Upper lobe of right lung (tissue), 1 donor: ENCODE results near the gene DTX1. TPM values are rescaled to one million over a fixed set of nuclear protein-coding genes. Genes with fewer than 3 reads are reported as not detected.

ENCODE experiments used
- ATAC-seq: fragments of 200-7000 bp; cut with Tn5 transposase; one replicate; pipeline ENCODE4 v1.9.1; 2020; ENCODE audit warnings: mild to moderate bottlenecking, moderate library complexity
- DNase-seq: peaks from one replicate; pipeline ENCODE4 v3.0.0-alpha.2; 2020
- H3K27ac ChIP-seq: fragments of 200-600 bp; one replicate; pipeline ENCODE4 v1.8.0; 2022
- H3K27me3 ChIP-seq: fragments of 200-600 bp; one replicate; pipeline ENCODE4 v1.8.0; 2022; ENCODE audit warnings: mild to moderate bottlenecking
- H3K36me3 ChIP-seq: fragments of 200-600 bp; one replicate; pipeline ENCODE4 v1.8.0; 2022
- H3K4me1 ChIP-seq: fragments of 200-600 bp; one replicate; pipeline ENCODE4 v1.8.0; 2022
- H3K4me3 ChIP-seq: fragments of 200-600 bp; one replicate; pipeline ENCODE4 v1.8.0; 2022; ENCODE audit warnings: mild to moderate bottlenecking
- H3K9me3 ChIP-seq: fragments of 200-600 bp; one replicate; pipeline ENCODE4 v1.8.0; 2022
- intact Hi-C: fragments of 100-400 bp; cut with DNase I; formaldehyde crosslinking; loops from one replicate; pipeline ENCODE4 v1.11.0; 2022
- total RNA-seq: library from RNA; stranded (reverse); fragmentation: NEBNext Ultra II Directional; extraction: Animal tissue kit (Norgen Biotek cat#: 25700); gene quantifications from one replicate; pipeline ENCODE4 v1.2.1, GENCODE V29; 2021
- TF ChIP-seq, protein P1 (sequence below): fragments of 200-600 bp; IDR thresholded peaks from one replicate; pipeline ENCODE4 v1.8.0; 2022; ENCODE audit warnings: antibody characterized with exemption
- donor health status: DM: no; HTN: yes; CAD: no; lungs with severe emphysema.

The DTX1 gene
- total RNA-seq, 1 donor from 2014 or later = 5.1 TPM

DNA sequence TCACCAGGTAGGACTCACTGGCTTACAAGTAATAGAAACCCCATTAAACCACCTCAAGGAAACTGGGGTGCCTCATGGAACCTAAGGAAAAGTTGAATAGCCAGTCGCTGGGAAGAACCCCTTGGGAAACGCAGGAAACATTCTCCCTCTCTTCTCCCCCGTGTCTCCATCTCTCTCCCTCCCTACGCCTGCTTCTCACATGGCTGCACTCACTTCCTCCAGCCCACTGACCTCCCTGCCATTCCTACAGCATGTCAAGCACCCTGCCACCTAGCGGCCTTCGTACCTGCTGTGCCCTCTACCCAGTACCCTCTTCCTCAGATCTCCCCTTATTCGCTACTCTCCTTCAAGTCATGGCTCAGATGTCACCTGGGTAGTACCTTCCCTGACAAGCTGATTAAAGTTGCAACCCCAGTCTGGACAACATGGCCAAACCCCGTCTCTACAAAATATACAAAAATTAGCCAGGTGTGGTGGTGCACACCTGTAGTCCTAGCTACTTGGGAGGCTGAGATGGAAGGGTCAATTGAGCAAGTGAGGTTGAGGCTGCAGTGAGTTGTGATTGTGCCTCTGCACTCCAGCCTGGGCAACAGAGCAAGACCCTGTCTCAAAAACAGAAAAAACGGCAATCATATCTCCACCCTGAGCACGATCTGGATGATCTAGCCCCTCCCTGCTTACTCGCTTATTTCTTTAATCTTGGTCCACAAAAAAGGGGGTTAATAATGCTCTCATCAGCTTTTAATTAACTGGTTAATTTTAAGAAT lies 6.4 kb upstream of the DTX1 start:
- Histone ChIP-seq H3K36me3 (no peaks in the 10 kb centered on the region), H3K9me3 (no peaks in the 10 kb centered on the region), H3K27me3 (peaks cover under 1% of the 10 kb centered on the region), H3K4me3 (no peak overlapping the region), H3K27ac (no peak overlapping the region), H3K4me1 (no peaks in the 10 kb centered on the region)
- DNase-seq = peak; percentile 65
- intact Hi-C loops = loop anchor here (10.0 kb wide), 1 partner anchor 125 kb away; no protein-coding TSS in a partner anchor
- peak; percentile 60 for ATAC-seq
- TF ChIP-seq, protein P1, sequence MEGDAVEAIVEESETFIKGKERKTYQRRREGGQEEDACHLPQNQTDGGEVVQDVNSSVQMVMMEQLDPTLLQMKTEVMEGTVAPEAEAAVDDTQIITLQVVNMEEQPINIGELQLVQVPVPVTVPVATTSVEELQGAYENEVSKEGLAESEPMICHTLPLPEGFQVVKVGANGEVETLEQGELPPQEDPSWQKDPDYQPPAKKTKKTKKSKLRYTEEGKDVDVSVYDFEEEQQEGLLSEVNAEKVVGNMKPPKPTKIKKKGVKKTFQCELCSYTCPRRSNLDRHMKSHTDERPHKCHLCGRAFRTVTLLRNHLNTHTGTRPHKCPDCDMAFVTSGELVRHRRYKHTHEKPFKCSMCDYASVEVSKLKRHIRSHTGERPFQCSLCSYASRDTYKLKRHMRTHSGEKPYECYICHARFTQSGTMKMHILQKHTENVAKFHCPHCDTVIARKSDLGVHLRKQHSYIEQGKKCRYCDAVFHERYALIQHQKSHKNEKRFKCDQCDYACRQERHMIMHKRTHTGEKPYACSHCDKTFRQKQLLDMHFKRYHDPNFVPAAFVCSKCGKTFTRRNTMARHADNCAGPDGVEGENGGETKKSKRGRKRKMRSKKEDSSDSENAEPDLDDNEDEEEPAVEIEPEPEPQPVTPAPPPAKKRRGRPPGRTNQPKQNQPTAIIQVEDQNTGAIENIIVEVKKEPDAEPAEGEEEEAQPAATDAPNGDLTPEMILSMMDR = no peak

DNA sequence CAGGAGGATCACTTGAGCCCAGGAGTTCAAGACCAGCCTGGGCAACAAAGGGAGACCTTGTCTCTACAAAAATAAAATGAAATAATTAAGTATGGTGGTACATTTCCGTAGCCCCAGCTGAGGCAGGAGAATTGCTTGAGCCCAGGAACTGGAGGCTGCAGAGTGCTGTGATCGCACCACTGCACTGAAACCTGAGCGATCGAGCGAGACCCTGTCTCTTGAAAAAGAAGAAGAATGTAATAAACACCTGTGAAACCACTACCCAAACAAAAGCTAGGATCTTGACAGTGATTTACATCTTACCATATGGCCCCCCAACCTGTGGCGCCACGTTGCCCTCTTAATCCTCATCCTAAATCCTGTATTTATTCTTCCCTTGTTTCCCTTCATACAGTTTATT lies 5.7 kb upstream of the DTX1 start:
- H3K27ac ChIP-seq = no peak overlapping the region
- no peaks in the 10 kb centered on the region for H3K9me3 ChIP-seq
- intact Hi-C loops = loop anchor here (10.0 kb wide), 1 partner anchor 124 kb away; no protein-coding TSS in a partner anchor
- no peaks in the 10 kb centered on the region for H3K4me1 ChIP-seq
- H3K4me3 ChIP-seq = no peak overlapping the region
- DNase-seq (no peak), ATAC-seq (no peak)
- H3K36me3 ChIP-seq = no peaks in the 10 kb centered on the region
- peaks cover 7% of the 10 kb centered on the region for H3K27me3 ChIP-seq
- TF ChIP-seq, protein P1 = no peak

DNA sequence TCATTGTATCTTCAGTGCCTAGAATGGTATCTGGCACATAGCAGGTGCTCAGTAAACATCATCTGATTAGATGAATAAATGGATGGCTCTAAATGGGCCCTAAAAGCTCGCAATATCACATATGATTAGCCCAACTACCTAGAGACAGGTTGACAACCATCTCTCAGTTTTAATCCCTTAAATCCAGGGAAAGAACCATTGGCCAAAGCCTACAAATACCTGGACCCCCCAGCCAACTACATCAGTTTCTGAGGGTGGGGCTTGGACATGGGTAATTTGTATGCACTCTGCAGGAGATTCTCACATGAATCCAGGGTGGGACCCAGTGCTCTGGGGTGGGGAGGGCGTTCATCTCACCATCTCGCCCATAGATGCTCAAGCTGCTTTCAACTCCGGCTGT lies 4.8 kb upstream of the DTX1 start:
- Histone ChIP-seq H3K4me3 (no peak overlapping the region), H3K36me3 (no peaks in the 10 kb centered on the region), H3K27me3 (peaks cover 17% of the 10 kb centered on the region), H3K9me3 (no peaks in the 10 kb centered on the region), H3K4me1 (peaks cover 1% of the 10 kb centered on the region), H3K27ac (no peak overlapping the region)
- ATAC-seq (no peak), DNase-seq (no peak)
- intact Hi-C loops = loop anchor here (10.0 kb wide), 1 partner anchor 123 kb away; no protein-coding TSS in a partner anchor
- TF ChIP-seq, protein P1 = no peak

DNA sequence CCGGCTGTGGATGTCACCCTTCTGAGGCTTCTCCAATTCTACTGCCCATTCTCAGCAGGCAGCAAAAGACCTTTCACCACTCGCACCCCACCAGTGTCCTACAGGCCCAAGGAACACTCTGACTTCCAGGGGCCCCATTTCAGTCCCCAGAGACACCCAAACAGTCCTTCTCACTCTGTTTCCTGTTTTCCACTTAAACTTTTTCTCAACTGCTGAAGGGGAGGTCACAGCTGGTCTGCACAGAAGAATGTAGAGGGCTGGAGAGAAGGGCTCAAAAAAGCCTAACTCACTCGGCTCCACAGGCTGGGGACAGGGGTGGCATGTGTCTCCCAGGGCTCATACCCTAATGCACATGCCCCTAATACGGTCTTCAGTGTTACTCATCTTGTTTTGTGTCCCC lies 4.2 kb upstream of the DTX1 start:
- no peak overlapping the region for H3K27ac ChIP-seq
- DNase-seq (no peak), ATAC-seq (no peak)
- no peaks in the 10 kb centered on the region for H3K9me3 ChIP-seq
- TF ChIP-seq, protein P1 = no peak
- H3K4me3 ChIP-seq = no peak overlapping the region
- peaks cover 7% of the 10 kb centered on the region for H3K4me1 ChIP-seq
- intact Hi-C loops = loop anchor here (10.0 kb wide), 1 partner anchor 122 kb away; no protein-coding TSS in a partner anchor
- H3K36me3 ChIP-seq = no peaks in the 10 kb centered on the region
- H3K27me3 ChIP-seq = peaks cover 23% of the 10 kb centered on the region

DNA sequence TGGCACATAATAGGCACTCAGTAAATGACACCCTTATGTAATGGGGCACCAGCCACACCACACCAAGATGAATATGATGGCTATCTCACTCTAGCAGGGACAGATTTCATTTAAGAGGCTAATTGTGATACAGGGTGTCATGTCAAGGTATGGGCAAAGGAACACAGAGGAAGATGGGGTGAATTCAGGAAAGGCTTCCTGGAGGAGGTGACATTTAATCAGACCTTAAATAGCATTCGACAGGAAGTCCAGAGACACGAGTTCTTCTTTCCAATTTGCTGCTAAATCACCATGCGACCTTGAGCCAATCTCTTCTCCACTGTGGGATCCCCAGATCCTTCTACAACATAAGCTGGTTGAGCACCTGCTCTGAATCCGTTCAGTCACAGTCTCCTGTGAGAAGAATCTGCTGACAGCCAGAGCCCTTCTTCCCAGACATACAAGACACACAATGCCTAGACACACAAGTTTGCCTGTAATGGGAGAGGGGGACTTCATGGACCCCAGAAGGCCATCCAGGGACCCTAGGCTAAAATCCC lies 1.5 kb upstream of the DTX1 start:
- intact Hi-C loops = loop anchor here (10.0 kb wide), 1 partner anchor 120 kb away; no protein-coding TSS in a partner anchor
- TF ChIP-seq, protein P1 = no peak
- peaks cover 38% of the 10 kb centered on the region for H3K27me3 ChIP-seq

More for the DNA sequence above, 1.5 kb upstream of the DTX1 start:
- Histone ChIP-seq H3K4me3 (no peak overlapping the region), H3K4me1 (peaks cover 9% of the 10 kb centered on the region), H3K27ac (no peak overlapping the region), H3K36me3 (no peaks in the 10 kb centered on the region), H3K9me3 (no peaks in the 10 kb centered on the region)
- ATAC-seq (no peak), DNase-seq (no peak)
